Stimulated activated CD4-positive, alpha-beta T cell treated with anti-CD3 and anti-CD28 coated beads, Interleukin-15, amount 100 ng/mL, for 48 hours (primary cell): Measurements from ENCODE around the gene ITGAL.
"Not testable (repeated sequence)": the region's sequence is repeated elsewhere in the genome, so short reads cannot be mapped to it uniquely, and the experiment has no call there.

Source experiments
- DNase-seq, 2 donors: peaks; one replicate each; pipeline ENCODE4 v3.0.0-alpha.2; 2020; ENCODE audit warnings: low read depth in 2 of 2

The ITGAL gene

DNA sequence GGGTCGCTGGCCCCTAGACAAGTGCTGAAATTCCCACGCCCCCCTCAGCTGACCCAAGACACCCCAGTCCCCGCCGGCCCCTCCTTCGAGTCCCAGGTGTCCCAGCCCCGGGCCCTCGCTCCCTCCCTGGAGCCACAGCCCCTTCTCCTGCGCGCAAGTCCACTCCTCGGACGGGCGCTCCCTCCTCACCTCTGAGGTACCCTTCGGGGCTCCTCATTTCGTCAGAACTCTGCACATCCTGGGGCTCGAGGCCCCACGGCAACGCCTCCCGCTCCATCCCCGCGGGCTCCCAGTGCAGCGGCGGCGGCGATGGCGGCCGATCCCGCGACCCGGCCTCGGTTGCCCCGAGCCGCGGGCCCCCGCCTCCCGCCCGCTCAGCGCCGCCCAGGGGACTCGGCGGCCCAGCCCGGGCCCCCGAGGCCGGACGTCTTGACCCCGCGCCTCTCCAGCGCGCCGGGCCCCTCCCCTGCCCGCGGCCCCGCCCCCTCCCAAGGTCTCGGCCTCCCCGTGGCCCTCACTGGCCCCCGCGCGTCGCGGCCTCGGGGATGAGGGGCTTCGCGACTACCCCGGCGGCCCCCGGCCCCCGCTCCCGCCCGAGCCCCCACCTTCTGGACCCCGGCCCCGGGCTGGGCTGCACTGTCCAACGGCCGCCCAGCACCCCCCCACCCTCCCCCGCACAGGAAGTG lies 53.7 kb downstream of the ITGAL start, which contains the start of gene ZNF768:
ZNF768 (minus strand) TSS at position 430 of the 686 bp plus-strand sequence; CDS start at position 277, 153 bp downstream.
- DNase-seq, result no peak

DNA sequence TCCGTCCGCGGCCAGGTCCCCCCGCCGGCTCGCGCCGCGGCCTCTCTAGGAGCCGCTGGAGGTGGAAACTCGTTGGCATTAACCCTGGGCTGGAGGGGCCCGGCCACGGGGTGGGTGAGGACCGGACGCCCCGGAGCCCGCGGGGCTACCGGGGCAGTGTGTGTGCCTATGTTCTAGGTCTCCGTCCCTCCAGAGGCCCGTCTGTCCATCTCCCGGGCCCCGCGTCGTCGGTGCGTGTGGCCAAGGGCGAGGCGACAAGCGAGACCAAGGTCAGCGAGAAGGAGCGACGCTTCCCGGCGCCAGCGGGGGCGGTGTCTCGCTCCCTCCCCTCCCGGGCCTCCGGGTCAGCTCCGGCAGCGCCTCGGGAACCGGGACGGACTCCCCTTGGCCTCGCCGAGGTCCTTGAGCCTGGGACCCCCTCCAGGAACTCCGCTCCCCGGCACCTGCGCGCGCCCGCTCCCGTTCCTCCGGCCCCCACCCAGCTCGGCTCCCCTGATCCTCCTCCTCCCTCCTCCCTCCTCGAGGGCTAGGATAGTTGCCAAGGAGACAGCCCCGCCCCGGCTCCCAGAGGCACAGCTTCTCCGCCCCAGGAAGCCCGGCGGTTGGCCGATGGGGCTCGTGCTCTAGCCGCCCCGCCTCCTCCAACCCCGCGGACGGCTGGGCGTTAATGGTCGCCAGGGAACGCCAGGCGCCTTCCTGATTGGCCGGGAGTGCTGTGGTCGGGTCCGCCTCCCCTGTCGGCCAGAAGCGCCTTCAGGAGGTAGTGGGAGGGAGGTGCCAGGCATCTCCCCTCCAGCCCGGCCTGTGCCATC lies 54.5 kb downstream of the ITGAL start:
- DNase-seq, result peak; percentile 92 to 96

- no peak for DNase-seq
These were observed 55.2 kb downstream of the ITGAL start for GRCh38 chr16:30527635-30528178.

DNA sequence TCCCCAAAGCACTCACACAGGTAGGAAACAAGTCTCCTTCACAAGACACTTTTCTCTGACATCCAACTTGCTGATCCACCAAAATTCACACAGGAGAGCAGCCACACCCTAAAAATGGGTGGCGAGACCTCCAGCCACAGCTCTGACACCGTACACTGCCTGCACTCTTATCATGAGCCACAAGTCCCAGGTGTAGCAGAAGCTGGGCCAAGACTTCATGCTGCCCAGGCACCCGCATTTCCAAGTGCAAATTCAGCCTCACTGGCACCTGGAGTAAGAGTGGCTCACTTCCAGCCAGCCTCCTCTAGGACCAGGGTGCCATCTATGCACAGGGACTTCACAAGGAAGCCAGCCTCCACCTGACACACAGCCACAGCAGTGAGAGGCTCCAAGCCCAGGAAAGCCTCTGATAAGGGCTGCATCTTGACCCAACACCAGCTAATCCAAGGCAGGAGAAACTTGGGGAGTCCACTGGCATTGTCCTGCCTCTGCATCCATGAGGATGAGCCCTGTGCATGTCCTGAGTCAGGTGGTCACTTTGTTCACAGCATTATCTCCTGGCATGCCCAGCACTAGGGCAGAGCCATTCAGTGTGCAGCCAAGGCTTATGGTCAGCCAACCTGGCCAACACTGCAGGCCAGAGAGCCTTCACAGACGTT lies 56.4 kb downstream of the ITGAL start:
- DNase-seq, result no peak

DNA sequence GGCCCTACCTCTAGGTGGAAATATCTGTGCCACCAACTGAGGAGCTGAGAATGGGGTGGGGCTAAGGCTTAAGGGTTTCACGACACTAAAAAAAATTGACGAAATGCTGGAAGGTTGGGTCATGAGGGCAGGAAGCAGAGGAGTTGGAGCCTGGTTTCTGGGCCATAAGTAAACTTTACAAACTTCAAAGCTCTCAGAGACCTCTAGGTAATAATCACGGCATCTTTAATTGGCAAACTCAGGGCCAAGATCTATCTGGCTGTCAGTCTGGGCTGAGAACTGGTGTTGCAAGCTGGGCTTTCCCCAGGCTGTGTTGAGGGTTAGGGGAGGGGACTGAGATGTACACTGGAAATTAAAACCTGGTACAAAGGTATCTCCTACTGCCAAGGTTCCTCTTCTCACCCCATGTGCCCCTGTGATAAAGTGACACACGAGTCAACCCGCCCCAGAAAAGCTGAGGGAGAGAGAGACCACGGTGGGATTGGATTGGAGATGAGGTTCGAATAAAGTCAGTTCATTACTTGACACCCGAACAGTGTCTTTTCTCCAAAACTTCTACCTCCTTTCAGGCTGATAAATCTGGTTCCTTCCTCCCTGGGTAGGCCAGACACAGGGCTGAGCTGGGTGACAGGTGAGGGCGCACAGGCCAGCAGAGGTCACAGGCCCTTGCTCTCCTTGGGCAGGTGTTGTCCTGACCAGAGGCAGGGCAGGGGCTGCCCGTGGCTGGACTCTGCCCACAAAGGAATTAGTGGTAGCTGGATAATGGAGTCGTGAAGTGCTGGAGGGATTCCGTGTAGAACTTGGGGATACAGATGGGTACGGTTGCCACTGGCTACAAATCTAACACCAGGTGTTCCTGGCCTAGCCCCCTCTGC lies 57.9 kb downstream of the ITGAL start:
- no peak for DNase-seq

GRCh38 chr16:30532285-30533145 lies 60.0 kb downstream of the ITGAL start:
- DNase-seq, result no peak

DNA sequence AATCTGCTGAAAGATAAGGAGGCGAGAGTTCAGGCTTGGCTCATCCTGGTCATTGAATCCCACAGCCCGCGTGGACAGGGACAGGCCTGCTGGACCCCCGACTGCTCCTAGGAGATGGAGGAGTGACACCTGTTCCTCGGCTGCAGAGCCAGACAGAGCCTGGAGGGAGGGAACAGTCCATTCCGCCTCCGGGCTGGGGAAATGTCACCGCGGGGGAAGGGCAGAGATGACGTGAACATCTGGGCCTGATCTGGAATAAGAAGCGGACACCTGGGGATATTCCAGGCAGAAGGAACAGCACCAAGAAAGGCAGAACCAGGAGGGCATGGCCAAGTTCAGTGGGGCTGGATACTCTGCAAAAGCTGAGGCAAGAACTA lies 60.6 kb downstream of the ITGAL start:
- DNase-seq, result no peak

GRCh38 chr16:30533748-30534367 lies 61.3 kb downstream of the ITGAL start:
- no peak for DNase-seq

GRCh38 chr16:30534368-30535105 lies 62.0 kb downstream of the ITGAL start, which contains the start of gene ZNF747:
ZNF747 (minus strand) TSS chr16:30534858; CDS start chr16:30534679, 179 bp downstream.
- DNase-seq, result peak; percentile 80 to 87

DNA sequence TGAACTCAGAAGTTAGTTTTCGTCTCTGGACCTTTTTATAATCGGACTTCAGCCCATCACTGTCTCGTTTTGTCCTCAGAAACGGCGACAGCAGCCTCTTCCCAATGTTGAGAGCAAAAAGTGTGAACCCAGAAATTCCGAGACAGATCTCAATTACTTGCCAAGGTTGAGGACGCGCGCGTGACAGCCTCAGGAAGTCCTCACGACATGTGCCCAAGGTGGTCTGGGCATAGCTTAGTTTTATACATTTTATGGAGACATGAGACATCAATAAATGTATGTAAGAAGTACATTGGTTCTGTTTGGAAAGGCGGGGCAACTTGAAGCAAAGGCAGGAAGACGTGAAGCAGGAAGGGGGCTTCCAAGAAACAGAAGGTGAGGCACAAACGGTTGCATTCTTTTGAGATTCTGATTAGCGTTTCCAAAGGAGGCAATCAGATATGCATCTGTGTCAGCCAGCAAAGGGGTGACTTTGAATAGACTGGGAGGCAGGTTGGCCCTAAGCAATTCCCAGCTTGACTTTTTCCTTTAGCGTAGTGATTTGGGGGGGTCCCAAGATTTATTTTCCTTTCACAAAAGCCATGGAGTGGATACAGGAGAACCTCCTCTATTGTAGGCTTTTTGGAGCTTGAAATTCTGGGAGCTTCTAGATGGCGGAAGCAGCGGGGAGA lies 62.7 kb downstream of the ITGAL start:
- no peak for DNase-seq

- peak in 1 of 2 donors; percentile 51 for DNase-seq
These were observed 63.2 kb downstream of the ITGAL start for GRCh38 chr16:30535777-30536190.

GRCh38 chr16:30536391-30537024 lies 64.0 kb downstream of the ITGAL start:
- DNase-seq, result not testable (repeated sequence)

- no peak for DNase-seq
These were observed 66.7 kb downstream of the ITGAL start for GRCh38 chr16:30539000-30539964.

GRCh38 chr16:30539986-30540526 lies 67.5 kb downstream of the ITGAL start:
- not testable (repeated sequence) for DNase-seq

DNA sequence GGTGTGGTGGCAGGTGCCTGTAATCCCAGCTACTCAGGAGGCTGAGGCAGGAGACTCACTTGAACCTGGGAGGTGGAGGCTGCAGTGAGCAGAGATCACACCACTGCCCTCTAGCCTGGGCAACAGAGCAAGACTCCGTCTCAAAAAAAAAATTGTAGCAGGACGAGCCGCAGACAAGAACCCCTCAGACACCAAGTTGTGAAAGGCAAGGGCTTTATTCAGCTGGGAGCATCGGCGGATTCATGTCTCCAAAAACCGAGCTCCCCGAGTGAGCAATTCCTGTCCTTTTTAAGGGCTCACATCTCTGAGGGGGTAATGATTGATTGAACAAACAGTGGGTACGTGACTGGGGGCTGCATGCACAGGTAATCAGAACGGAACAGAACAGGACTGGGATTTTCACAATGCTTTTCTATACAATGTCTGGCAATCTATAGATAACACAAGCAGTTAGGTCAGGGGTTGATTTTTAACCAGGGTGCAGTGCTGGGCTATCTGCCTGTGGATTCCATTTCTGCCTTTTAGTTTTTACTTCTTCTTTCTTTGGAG lies 68.4 kb downstream of the ITGAL start:
- DNase-seq, result not testable (repeated sequence)
